GM04503 (cell line): ENCODE results near the gene ATR.
"Not testable (repeated sequence)": the region's sequence is repeated elsewhere in the genome, so short reads cannot be mapped to it uniquely, and the experiment has no call there.

Experiments
- DNase-seq: peaks from one replicate; pipeline ENCODE4 v3.0.0-alpha.2; 2012; ENCODE audit warnings: low read depth

The ATR gene

DNA sequence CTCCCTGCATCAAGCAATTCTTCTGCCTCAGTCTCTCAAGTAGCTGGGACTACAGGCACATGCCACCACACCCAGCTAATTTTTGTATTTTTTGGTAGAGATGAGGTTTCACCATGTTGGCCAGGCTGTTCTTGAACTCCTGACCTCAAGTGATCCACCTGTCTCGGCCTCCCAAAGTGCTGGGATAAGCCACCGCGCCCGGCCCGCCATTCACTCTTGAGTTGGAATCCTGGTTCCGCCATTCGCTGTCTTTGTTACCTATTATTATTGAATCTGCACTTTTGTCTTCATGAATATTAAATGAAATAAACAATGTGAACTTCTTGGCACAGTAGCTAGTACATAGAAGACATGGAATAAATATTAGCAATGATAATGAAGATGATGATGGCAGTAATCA, 13.7 kb upstream of the ATR start:
- not testable (repeated sequence) for DNase-seq

DNA sequence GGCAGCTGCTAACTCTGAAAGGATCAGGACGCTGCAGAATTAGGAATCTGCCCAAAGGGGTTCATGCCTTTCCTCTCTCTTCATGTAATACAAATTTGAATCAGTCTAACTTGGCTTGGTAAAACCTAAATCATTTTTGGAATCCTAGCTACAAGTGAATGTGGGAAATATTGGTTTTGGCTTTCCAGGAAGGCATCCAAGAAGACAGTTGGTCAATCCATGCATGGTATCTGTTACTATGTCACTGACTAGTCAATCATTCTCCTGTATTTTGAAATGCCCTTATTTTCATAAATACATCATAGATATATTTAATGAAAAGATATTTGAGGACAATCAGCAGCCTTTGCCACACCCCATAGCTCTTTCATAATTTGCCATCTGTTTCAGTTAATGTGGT, 10.2 kb upstream of the ATR start:
- DNase-seq, result peak; percentile 14

DNA sequence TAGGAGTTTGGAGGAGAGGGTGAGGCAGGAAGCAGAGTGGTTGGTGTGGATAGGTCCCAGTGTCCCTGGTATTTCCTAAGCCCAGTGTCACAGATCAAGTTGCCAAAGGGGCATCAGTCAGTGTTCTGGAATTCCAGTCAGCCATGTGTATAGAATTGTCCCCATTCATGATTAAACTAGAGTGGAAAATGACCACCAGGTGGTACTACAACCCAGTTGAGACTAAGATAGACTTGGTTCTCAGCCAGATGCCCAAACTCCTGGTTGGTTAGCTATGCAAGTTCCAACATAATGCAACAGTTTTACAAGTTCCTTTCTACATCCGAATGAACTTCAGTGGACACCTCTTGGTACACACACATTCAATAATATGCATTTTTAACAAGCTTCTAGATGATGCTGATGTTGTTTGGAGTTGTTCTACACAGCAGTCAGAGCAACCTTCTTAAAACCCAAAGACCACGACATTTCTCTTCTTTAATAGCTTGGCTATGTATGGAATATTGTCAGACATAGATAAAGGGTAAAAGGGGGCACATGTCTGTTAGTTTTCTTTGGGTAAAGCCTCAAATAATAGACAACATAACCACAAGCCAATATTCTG, 8.4 kb upstream of the ATR start:
- peak; percentile 60 for DNase-seq

- not testable (repeated sequence) for DNase-seq
Measured at GRCh38 chr3:142581070-142581469, 2.5 kb upstream of the ATR start.

GRCh38 chr3:142580061-142580423, 1.5 kb upstream of the ATR start:
- DNase-seq, result no peak

GRCh38 chr3:142577696-142578328, 721 bp downstream of the ATR start:
- DNase-seq, result no peak

DNA sequence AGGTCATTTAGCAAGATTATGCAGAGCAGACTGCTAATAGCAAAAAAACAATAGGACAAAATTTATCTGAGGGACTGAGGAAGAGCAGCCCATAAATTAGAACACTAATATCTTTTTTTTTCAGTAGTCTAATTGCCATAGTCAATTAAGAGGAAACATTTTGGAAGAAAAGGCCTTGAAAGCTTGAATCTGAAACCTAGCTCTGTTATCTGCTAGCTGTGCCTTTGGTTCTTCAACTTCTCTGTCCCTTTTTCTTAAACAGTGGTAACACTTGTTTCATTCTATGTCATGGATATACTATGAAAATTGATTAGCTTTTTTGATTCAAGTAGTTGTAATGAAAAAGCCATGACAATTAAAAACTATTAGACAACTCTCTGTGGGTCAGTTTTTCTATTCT, 1.7 kb downstream of the ATR start:
- no peak for DNase-seq

DNA sequence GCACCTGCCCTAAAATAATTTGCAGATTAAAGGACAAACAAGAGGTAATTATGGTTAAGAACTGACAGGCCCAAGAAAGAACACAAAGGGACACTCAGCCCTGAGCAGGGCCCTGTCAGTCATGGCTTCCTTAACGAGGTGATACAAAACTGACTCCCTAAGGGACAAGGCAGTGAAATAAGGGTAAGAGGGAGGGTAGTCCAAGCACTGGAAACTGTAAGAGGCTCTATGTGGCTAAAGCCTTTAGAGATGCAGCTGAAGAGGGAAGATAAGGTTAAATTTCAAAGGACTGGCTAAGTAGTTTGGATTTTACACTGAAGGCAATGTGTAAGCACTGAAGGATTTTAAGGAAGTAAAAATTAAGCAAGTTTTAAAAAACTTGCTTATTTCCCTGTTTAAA, 3.9 kb downstream of the ATR start:
- DNase-seq, result no peak

DNA sequence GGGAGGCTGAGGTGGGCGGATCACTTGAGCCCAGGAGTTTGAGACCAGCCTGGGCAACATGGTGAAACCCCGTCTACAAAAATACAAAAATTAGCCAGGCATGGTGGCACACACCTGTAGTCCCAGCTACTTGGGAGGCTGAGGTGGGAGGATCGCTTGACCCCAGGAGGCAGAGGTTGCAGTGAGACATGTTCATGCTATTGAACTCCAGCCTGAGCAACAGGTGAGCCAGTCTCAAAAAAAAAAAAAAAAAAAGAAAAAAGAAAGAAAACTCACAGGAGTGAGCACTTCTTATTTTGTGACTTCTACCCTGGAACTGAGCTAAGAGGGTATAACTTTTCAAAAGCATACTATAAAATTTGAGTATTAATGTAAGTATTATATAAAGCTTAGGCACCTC, 4.3 kb downstream of the ATR start:
- DNase-seq, result not testable (repeated sequence)

DNA sequence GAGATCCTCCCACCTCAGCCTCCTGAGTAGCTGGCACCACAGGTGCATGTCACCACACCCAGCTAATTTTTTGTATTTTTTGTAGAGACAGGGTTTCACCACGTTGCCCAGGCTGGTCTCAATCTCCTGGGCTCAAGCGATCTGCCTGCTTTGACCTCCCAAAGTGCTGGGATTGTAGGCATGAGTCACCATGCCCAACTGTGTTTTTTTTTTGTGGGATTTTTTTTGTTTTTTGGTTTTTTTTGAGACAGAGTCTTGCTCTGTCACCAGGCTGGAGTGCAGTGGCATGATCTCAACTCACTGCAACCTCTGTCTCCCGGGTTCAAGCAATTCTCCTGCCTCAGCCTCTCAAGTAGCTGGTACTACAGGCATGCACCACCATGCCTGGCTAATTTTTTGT, 9.1 kb downstream of the ATR start:
- DNase-seq, result not testable (repeated sequence)

GRCh38 chr3:142568393-142569017, 10.0 kb downstream of the ATR start:
- DNase-seq, result no peak

GRCh38 chr3:142566096-142566495, 12.4 kb downstream of the ATR start:
- no peak for DNase-seq

GRCh38 chr3:142563496-142563997, 15.0 kb downstream of the ATR start:
- no peak for DNase-seq

GRCh38 chr3:142560118-142560517, 18.4 kb downstream of the ATR start:
- no peak for DNase-seq

DNA sequence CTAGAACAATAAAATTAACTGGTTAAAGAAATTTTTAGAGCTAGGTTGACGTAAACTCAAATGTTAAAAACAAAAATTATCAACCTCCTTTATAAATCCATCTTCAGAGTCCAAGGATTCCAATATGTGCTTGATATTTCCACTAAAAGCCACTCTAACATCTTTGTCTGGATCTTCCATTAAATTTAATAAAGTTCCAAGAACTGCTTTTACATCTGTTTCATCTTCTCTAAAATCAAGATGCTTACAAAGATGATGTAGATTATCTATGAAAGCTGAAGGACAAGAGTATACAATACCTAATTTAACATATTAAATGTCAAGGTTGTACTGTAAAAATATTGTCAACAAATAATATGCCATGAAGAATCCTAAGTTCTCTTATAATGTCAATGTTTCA, 24.8 kb downstream of the ATR start:
- DNase-seq, result no peak

- DNase-seq, result not testable (repeated sequence)
Measured at GRCh38 chr3:142552579-142552978, 26.0 kb downstream of the ATR start.

GRCh38 chr3:142549986-142550385, 28.5 kb downstream of the ATR start:
- DNase-seq, result no peak

GRCh38 chr3:142543307-142543706, 35.2 kb downstream of the ATR start:
- DNase-seq, result no peak

- DNase-seq, result no peak
Measured at GRCh38 chr3:142542054-142542453, 36.5 kb downstream of the ATR start.

- no peak for DNase-seq
Measured at GRCh38 chr3:142536519-142536918, 42.0 kb downstream of the ATR start.

DNA sequence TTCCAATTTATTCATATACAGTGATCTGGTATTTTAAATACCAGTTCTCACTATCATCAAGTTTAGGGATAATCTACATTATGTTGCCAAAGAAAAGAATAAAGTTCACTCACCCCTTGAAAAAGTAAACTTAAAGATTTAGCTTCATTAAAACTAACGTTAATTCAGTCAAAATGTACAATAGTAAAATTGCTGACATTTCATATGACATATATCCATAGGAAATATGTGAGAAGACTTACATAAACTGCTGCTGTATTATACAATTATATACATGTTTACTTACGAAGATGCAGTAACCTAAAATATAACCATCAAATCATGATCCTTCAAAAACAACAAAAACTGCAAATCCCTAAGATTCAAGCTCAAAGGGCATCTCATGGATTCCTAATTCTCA, 44.0 kb downstream of the ATR start:
- no peak for DNase-seq

- no peak for DNase-seq
Measured at GRCh38 chr3:142530296-142530695, 48.2 kb downstream of the ATR start.

DNA sequence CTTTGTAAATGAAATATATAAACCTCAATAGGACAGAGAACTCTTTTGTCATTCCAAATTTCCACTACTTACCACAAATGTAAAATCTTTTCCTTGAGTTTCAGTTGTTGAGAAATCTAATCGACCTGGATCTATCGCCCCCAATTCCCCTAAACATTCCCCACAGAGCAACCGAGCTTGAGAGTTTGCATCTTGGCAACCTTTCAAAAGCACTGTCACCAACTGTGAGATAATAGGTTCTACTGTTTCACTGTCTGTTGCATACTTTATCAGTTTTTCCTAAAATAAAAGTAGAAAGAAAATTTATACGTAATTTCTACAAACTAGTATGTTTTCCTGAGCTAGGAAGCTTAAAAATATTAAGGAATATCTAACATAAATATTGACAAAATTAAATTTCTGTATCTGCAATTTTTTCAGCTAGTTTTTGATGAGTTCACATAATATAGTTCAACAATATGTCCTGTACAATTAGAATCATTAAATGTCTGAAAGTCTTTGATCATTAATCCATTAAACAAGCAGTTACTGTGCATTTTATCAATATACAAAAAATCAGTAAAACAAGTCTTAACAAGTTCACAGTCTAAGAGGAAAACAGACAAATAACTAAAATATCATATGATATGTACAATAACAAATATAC, 54.5 kb downstream of the ATR start:
- DNase-seq, result no peak
